ENCODE measurements around the gene PUS7.

Gene PUS7

GRCh38 chr7:105408791-105409410, 113.2 kb downstream of the PUS7 start:
- TF ChIP-seq CTCF (IDR thresholded peaks at IDR 0.05; ENCODE audit: low read depth, low read length), result no peak
- DNase-seq (ENCODE audit: extremely low read depth, low read depth), result no peak

Measured in AG09319 (cell line).